CD14-positive monocyte (primary cell): Measurements from ENCODE around the gene SIRPD. TPM values are rescaled to one million over a fixed set of nuclear protein-coding genes. Genes with fewer than 3 reads are reported as not detected.
A peak's percentile ranks its signal among the peaks of the same experiment; 100 is the strongest.

Experiments
- DNase-seq, 3 donors: peaks; one replicate each; pipeline ENCODE4 v3.0.0-alpha.2; 2011 to 2022
- H2AFZ ChIP-seq: 2 replicates; pipeline ENCODE4 v1.6.0; 2012; ENCODE audit warnings: mild to moderate bottlenecking, low read depth, low read length, inconsistent platforms; ENCODE audit not compliant: insufficient read depth, poor library complexity, severe bottlenecking
- H3K27ac ChIP-seq, 2 donors: 1 replicate in 1 of 2; 2 replicates in 1 of 2; pipeline ENCODE4 v1.5.1; 2012 to 2013; ENCODE audit warnings: low read length in 2 of 2, control low read depth in 1 of 2, inconsistent platforms in 1 of 2, low read depth in 1 of 2, mild to moderate bottlenecking in 1 of 2
- H3K27me3 ChIP-seq, 2 donors: one replicate each; pipeline versions ENCODE4 v1.6.0 to v1.6.1; 2011 to 2013; ENCODE audit warnings: low read length in 2 of 2; ENCODE audit not compliant: control insufficient read depth in 2 of 2, insufficient read depth in 2 of 2
- H3K36me3 ChIP-seq, 2 donors: replicated peaks in 1 of 2; 1 replicate in 1 of 2; 2 replicates in 1 of 2; pipeline versions ENCODE4 v1.5.1 to v1.6.1; 2012 to 2013; ENCODE audit warnings: low read length in 2 of 2, control low read depth in 1 of 2, inconsistent platforms in 1 of 2, mild to moderate bottlenecking in 1 of 2; ENCODE audit not compliant: insufficient read depth in 2 of 2, control insufficient read depth in 1 of 2
- H3K4me1 ChIP-seq, 2 donors: 1 replicate in 1 of 2; 2 replicates in 1 of 2; pipeline versions ENCODE4 v1.5.1 to v1.6.1; 2012 to 2013; ENCODE audit warnings: low read length in 2 of 2, control low read depth in 1 of 2, inconsistent platforms in 1 of 2, mild to moderate bottlenecking in 1 of 2, moderate library complexity in 1 of 2; ENCODE audit not compliant: insufficient read depth in 2 of 2, control insufficient read depth in 1 of 2
- H3K4me2 ChIP-seq: replicated peaks from 2 replicates; pipeline ENCODE3; 2012; ENCODE audit warnings: low read length, moderate library complexity, mild to moderate bottlenecking; ENCODE audit not compliant: poor library complexity, severe bottlenecking; ENCODE audit errors: extremely low read depth
- H3K4me3 ChIP-seq, 3 experiments: fragments of 200-600 bp in 1 of 3; sonication (generic) in 1 of 3; replicated peaks in 1 of 3; 1 replicate in 2 of 3; 2 replicates in 1 of 3; pipeline ENCODE4 v1.5.1; 2011 to 2013; ENCODE audit warnings: low read length in 3 of 3, mild to moderate bottlenecking in 3 of 3, control low read depth in 2 of 3, low read depth in 2 of 3, inconsistent platforms in 1 of 3, moderate library complexity in 1 of 3
- H3K79me2 ChIP-seq: 2 replicates; pipeline ENCODE4 v1.6.0; 2012; ENCODE audit warnings: mild to moderate bottlenecking, control low read depth, inconsistent platforms, low read length, moderate library complexity; ENCODE audit not compliant: insufficient read depth
- H3K9ac ChIP-seq: 2 replicates; pipeline ENCODE4 v1.6.0; 2017; ENCODE audit warnings: low read length, mild to moderate bottlenecking; ENCODE audit not compliant: insufficient read depth, poor library complexity, severe bottlenecking
- H3K9me3 ChIP-seq, 2 donors: replicated peaks in 1 of 2; 1 replicate in 1 of 2; 2 replicates in 1 of 2; pipeline versions ENCODE4 v1.5.1 to v1.6.1; 2012 to 2013; ENCODE audit warnings: low read length in 2 of 2, control low read depth in 1 of 2; ENCODE audit not compliant: control insufficient read depth in 1 of 2, insufficient read depth in 1 of 2
- H4K20me1 ChIP-seq: 2 replicates; pipeline ENCODE4 v1.6.0; 2012; ENCODE audit warnings: mild to moderate bottlenecking, low read length, control low read depth, moderate library complexity; ENCODE audit not compliant: insufficient read depth
- H3K27ac Mint-ChIP-seq, 7 donors: one replicate each; pipeline ENCODE4 v1.8.0; 2020; ENCODE audit warnings: mild to moderate bottlenecking in 7 of 7, mixed read lengths in 7 of 7, moderate library complexity in 6 of 7, inconsistent platforms in 2 of 7
- H3K27me3 Mint-ChIP-seq, 3 donors: one replicate each; pipeline ENCODE4 v1.8.0; 2021 to 2022; ENCODE audit warnings: low read depth in 3 of 3, mild to moderate bottlenecking in 3 of 3, mixed read lengths in 3 of 3, moderate library complexity in 3 of 3, inconsistent platforms in 1 of 3
- H3K36me3 Mint-ChIP-seq, 2 donors: one replicate each; pipeline ENCODE4 v1.8.0; 2020; ENCODE audit warnings: mixed read lengths in 2 of 2, inconsistent platforms in 1 of 2, mild to moderate bottlenecking in 1 of 2
- H3K4me1 Mint-ChIP-seq: one replicate; pipeline ENCODE4 v1.8.0; 2020; ENCODE audit warnings: mild to moderate bottlenecking, mixed read lengths
- H3K4me3 Mint-ChIP-seq, 2 donors: one replicate each; pipeline ENCODE4 v1.8.0; 2020; ENCODE audit warnings: mild to moderate bottlenecking in 2 of 2, mixed read lengths in 2 of 2, moderate library complexity in 1 of 2
- H3K9me3 Mint-ChIP-seq, 7 donors: one replicate each; pipeline ENCODE4 v1.8.0; 2020 to 2022; ENCODE audit warnings: mixed read lengths in 7 of 7, mild to moderate bottlenecking in 6 of 7, moderate library complexity in 6 of 7, inconsistent platforms in 2 of 7
- CTCF ChIP-seq: fragments of 200-600 bp; IDR thresholded peaks from one replicate; pipeline ENCODE4 v1.8.0; 2022; ENCODE audit warnings: antibody characterized with exemption, mild to moderate bottlenecking
- WGBS: methylation state at CpG from one replicate; pipeline ENCODE4 v1.1.5; 2013; ENCODE audit warnings: missing lambda C conversion rate; ENCODE audit not compliant: insufficient coverage; 5-methylcytosine and 5-hydroxymethylcytosine counted together
- intact Hi-C, 2 donors: fragments of 100-400 bp; cut with micrococcal nuclease; formaldehyde crosslinking; loops; one replicate each; pipeline versions ENCODE4 v1.15.0 to v1.15.1; 2023
- polyA plus RNA-seq, 3 donors: library from polyadenylated mRNA; depleted of rRNA in 1 of 3; unstranded in 2 of 3; stranded (reverse) in 1 of 3; fragments of 300-500 nt in 2 of 3; fragments of >200 nt in 1 of 3; fragmentation: Illumina TruSeq in 2 of 3; gene quantifications; 1 replicate in 2 of 3; 2 replicates in 1 of 3; pipeline ENCODE4 v1.2.3, GENCODE V29; 2012 to 2021

Gene SIRPD
- polyA plus RNA-seq, 3 donors, result 3.9 to 13.0 (median 12.0) TPM

GRCh38 chr20:1587781-1588532, 30.5 kb upstream of the SIRPD start:
- H3K4me1 Mint-ChIP-seq, result no peaks in the 10 kb centered on the region
- Histone ChIP-seq H3K9ac (no peak overlapping the region), H3K4me1 (peaks cover 0 to 64% of the 10 kb centered on the region in 2 donors), H3K27me3 (no peaks in the 10 kb centered on the region), H3K79me2 (no peaks in the 10 kb centered on the region), H3K4me2 (no peak overlapping the region), H2AFZ (no peak overlapping the region), H3K27ac (peak overlapping the region in 1 of 2 donors; percentile 98), H3K4me3 (peak overlapping the region in 1 of 3 experiments; percentile 54), H4K20me1 (no peaks in the 10 kb centered on the region), H3K36me3 (peaks cover 0 to 3% of the 10 kb centered on the region in 2 donors), H3K9me3 (no peaks in the 10 kb centered on the region)
- no peaks in the 10 kb centered on the region for H3K9me3 Mint-ChIP-seq
- no peak overlapping the region for H3K4me3 Mint-ChIP-seq
- WGBS, result 0% methylated on average over 1 of the region's 3 CpGs
- H3K27ac Mint-ChIP-seq, result peak overlapping the region in 3 of 7 donors; percentile 96 to 98 (median 96)
- H3K27me3 Mint-ChIP-seq, result no peaks in the 10 kb centered on the region
- intact Hi-C loops, result no loop called here
- no peak for TF ChIP-seq CTCF
- peaks cover 0 to 23% of the 10 kb centered on the region in 2 donors for H3K36me3 Mint-ChIP-seq
- DNase-seq, result peak in 1 of 3 donors; percentile 66

GRCh38 chr20:1579488-1579887, 22.0 kb upstream of the SIRPD start:
- Mint-ChIP-seq H3K36me3 (peaks cover 39 to 69% of the 10 kb centered on the region in 2 donors), H3K27ac (peak overlapping the region in 3 of 7 donors; percentile 26 to 89 (median 85)), H3K4me1 (peaks cover 39% of the 10 kb centered on the region), H3K4me3 (no peak overlapping the region), H3K9me3 (no peaks in the 10 kb centered on the region), H3K27me3 (no peaks in the 10 kb centered on the region)
- H3K36me3 ChIP-seq, result peaks cover 27 to 32% of the 10 kb centered on the region in 2 donors
- H3K27me3 ChIP-seq, result no peaks in the 10 kb centered on the region
- no peaks in the 10 kb centered on the region for H3K9me3 ChIP-seq
- no peak for DNase-seq
- H2AFZ ChIP-seq, result no peak overlapping the region
- TF ChIP-seq CTCF, result no peak
- WGBS, result 100% methylated on average over 1 of the region's 6 CpGs
- H3K27ac ChIP-seq, result no peak overlapping the region
- H3K79me2 ChIP-seq, result peaks cover 42% of the 10 kb centered on the region
- H4K20me1 ChIP-seq, result peaks cover 36% of the 10 kb centered on the region
- peaks cover 17 to 33% of the 10 kb centered on the region in 2 donors for H3K4me1 ChIP-seq
- H3K4me2 ChIP-seq, result no peak overlapping the region
- intact Hi-C loops, result loop anchor here in 1 of 2 donors (2.0 kb wide), 1 partner anchor 35 kb away; no protein-coding TSS in a partner anchor
- H3K4me3 ChIP-seq, result no peak overlapping the region
- no peak overlapping the region for H3K9ac ChIP-seq
